Measurements from ENCODE around the gene MALRD1.

The MALRD1 gene

GRCh38 chr10:19579761-19580545, 531.4 kb downstream of the MALRD1 start:
- TF ChIP-seq CTCF (IDR thresholded peaks at IDR 0.05; ENCODE audit: low read depth, low read length): no peak
- DNase-seq (ENCODE audit: extremely low read depth, low read depth): no peak

DNA sequence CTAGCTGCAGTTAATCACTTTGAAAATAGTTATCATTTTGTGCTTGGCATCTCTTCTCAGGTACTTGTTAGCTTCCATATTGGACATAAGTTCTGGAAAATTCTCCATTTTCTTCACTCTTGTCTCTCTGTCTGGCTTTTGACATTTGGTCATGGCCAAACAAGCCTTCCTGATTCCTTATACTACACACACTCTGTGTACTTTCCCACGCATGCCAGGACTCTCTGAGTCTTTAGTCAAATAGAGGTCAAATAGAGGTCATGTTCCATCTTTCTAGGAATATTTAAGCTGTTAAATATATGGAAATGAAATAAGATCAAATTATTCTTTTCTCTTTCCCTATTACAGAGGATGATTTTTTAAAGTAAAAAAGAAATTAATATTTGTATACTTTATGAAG, 532.1 kb downstream of the MALRD1 start:
- no peak for DNase-seq (ENCODE audit: extremely low read depth, low read depth)
- no peak for TF ChIP-seq CTCF (IDR thresholded peaks at IDR 0.05; ENCODE audit: low read depth, low read length)

GRCh38 chr10:19588608-19589007, 540.0 kb downstream of the MALRD1 start:
- no peak for TF ChIP-seq CTCF (IDR thresholded peaks at IDR 0.05; ENCODE audit: low read depth, low read length)
- no peak for DNase-seq (ENCODE audit: extremely low read depth, low read depth)

DNA sequence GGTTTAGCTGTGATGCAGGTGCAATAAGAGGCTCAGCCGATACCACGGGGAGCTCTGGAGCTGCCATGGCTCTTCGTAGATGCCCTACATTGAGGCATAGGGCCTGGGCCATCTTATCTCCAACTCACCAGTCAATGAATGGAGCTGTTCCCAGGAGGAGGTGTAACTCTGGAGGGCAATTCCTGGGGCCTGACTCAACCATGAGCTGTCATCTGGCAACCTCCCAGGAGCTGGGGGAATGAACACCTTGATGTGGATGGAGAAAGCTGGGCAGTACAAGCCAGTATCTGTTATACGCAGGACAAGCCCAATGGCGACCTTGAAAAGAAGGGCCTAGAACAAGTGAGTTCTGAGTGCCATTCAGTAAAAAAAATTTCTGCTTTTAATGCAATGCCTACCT, 543.7 kb downstream of the MALRD1 start:
- no peak for DNase-seq (ENCODE audit: extremely low read depth, low read depth)
- no peak for TF ChIP-seq CTCF (IDR thresholded peaks at IDR 0.05; ENCODE audit: low read depth, low read length)

DNA sequence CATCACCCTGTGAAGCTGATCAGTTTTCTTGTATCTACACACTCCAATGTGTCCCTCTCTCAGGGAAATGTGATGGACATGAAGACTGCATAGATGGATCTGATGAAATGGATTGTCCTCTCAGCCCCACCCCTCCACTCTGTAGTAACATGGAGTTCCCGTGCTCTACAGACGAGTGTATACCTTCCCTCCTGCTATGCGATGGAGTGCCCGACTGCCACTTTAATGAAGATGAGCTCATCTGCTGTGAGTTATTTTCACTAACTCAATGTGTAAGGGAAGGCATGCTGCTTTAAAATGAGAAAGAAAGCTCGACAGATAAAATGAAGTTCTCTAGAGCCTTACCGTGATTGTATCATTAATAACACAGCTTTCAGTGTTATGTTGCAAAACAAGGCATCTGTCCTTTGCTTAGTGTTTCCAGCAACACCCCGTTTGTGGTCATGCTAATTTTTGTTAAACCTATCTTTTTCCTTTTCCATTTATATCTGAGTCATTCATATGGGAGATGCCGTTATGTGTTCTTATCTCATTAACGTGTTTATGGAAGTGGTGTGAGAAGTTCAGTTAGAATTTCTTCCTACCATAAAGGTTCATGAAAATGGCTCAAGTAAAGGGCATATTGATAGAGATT, 546.7 kb downstream of the MALRD1 start:
- DNase-seq (ENCODE audit: extremely low read depth, low read depth): no peak
- no peak for TF ChIP-seq CTCF (IDR thresholded peaks at IDR 0.05; ENCODE audit: low read depth, low read length)

DNA sequence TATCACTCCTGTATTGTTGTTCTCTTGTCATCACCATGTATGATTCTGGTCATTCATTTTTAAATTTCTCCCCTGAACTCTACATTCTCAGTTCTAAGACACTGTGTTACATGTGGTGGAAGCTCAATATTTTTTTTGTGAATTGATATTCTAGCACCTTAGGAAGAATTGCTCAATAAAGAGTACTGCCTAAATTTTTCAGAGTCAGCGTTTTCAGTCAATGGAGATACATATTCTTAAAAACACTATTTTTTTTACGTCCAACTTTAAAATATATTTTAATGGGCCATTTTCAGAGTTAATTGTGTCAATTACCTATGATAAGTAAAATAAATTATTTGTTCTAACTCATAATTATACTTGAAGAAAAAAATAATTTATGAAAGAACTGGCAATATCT, 557.2 kb downstream of the MALRD1 start:
- no peak for TF ChIP-seq CTCF (IDR thresholded peaks at IDR 0.05; ENCODE audit: low read depth, low read length)
- DNase-seq (ENCODE audit: extremely low read depth, low read depth): no peak

DNA sequence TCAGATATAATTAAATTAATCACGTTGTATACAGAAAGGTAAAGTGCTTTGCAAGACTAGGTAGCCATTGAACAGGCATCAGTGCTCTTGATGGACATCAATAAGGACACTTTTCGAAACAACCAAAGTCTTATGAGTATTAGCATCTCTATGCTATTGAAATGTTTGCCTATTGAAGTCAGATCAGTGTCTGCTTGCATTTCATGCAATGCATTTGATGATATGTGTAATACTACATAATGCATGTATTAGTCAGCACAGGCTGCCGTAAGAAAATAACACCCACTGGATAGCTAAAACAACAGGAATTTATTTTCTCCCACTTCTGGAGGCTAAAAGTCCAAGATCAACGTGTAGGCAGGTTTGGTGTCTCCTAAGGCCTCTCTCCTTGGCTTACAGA, 558.4 kb downstream of the MALRD1 start:
- TF ChIP-seq CTCF (IDR thresholded peaks at IDR 0.05; ENCODE audit: low read depth, low read length): no peak
- no peak for DNase-seq (ENCODE audit: extremely low read depth, low read depth)
